HUES6 (cell line): ENCODE results near the gene TRIM54.
"Not testable (repeated sequence)": the region's sequence is repeated elsewhere in the genome, so short reads cannot be mapped to it uniquely, and the experiment has no call there.

Source experiments
- H3K27ac ChIP-seq: 2 replicates; pipeline ENCODE4 v1.7.0; 2013; ENCODE audit warnings: low read depth, mild to moderate bottlenecking, low read length, inconsistent platforms
- H3K27me3 ChIP-seq: 2 replicates; pipeline ENCODE4 v1.6.1; 2013; ENCODE audit warnings: low read length; ENCODE audit not compliant: control insufficient read depth, insufficient read depth
- H3K36me3 ChIP-seq: 2 replicates; pipeline ENCODE4 v1.6.1; 2013; ENCODE audit warnings: low read length; ENCODE audit not compliant: control insufficient read depth, insufficient read depth
- H3K4me1 ChIP-seq: 2 replicates; pipeline ENCODE4 v1.6.1; 2013; ENCODE audit warnings: low read length; ENCODE audit not compliant: control insufficient read depth, insufficient read depth
- H3K4me3 ChIP-seq: 2 replicates; pipeline ENCODE4 v1.5.1; 2013; ENCODE audit warnings: low read depth, low read length
- H3K9ac ChIP-seq: one replicate; pipeline ENCODE4 v1.6.1; 2013; ENCODE audit warnings: mild to moderate bottlenecking, low read length
- H3K9me3 ChIP-seq: 2 replicates; pipeline ENCODE4 v1.6.1; 2013; ENCODE audit warnings: low read depth, low read length; ENCODE audit not compliant: control insufficient read depth, insufficient read depth

The TRIM54 gene

GRCh38 chr2:27270670-27271069 is 11.6 kb upstream of the TRIM54 start:
- peaks cover 13% of the 10 kb centered on the region for H3K4me1 ChIP-seq
- no peaks in the 10 kb centered on the region for H3K9me3 ChIP-seq
- H3K27ac ChIP-seq = no peak overlapping the region
- no peaks in the 10 kb centered on the region for H3K36me3 ChIP-seq
- no peak overlapping the region for H3K4me3 ChIP-seq
- H3K9ac ChIP-seq = no peak overlapping the region
- H3K27me3 ChIP-seq = peaks cover 18% of the 10 kb centered on the region

- H3K9me3 ChIP-seq = no peaks in the 10 kb centered on the region
- no peak overlapping the region for H3K9ac ChIP-seq
- H3K27me3 ChIP-seq = peaks cover 6% of the 10 kb centered on the region
- no peak overlapping the region for H3K4me3 ChIP-seq
- peaks cover 13% of the 10 kb centered on the region for H3K4me1 ChIP-seq
- no peak overlapping the region for H3K27ac ChIP-seq
- no peaks in the 10 kb centered on the region for H3K36me3 ChIP-seq
Measured at GRCh38 chr2:27271631-27272340, 10.4 kb upstream of the TRIM54 start.

- not testable (repeated sequence) for H3K27me3 ChIP-seq, H3K9ac ChIP-seq, H3K9me3 ChIP-seq, H3K27ac ChIP-seq, H3K36me3 ChIP-seq, H3K4me3 ChIP-seq
- peaks cover 13% of the 10 kb centered on the region for H3K4me1 ChIP-seq
Measured at GRCh38 chr2:27272537-27273522, 9.4 kb upstream of the TRIM54 start.

GRCh38 chr2:27275211-27276150 is 6.7 kb upstream of the TRIM54 start, which contains the start of gene DNAJC5G:
DNAJC5G (plus strand) TSS chr2:27275433; CDS start chr2:27276729, 1,296 bp downstream.
- Histone ChIP-seq H3K9ac (no peak within 1 kb of the TSS), H3K9me3 (no peaks in the 10 kb centered on the region), H3K27ac (no peak within 1 kb of the TSS), H3K4me3 (no peak within 1 kb of the TSS), H3K36me3 (no peaks in the 10 kb centered on the region), H3K27me3 (no peaks in the 10 kb centered on the region), H3K4me1 (peaks cover 13% of the 10 kb centered on the region)

- no peak overlapping the region for H3K27ac ChIP-seq
Measured at GRCh38 chr2:27278010-27278409, 4.2 kb upstream of the TRIM54 start.

GRCh38 chr2:27280826-27281225 is 1.4 kb upstream of the TRIM54 start:
- H3K9ac ChIP-seq = no peak overlapping the region
- peaks cover 21% of the 10 kb centered on the region for H3K4me1 ChIP-seq
- H3K27ac ChIP-seq = no peak overlapping the region
- H3K27me3 ChIP-seq = peaks cover 4% of the 10 kb centered on the region; the same call in 1 of the 2 replicates
- no peaks in the 10 kb centered on the region for H3K9me3 ChIP-seq
- no peaks in the 10 kb centered on the region for H3K36me3 ChIP-seq
- H3K4me3 ChIP-seq = no peak overlapping the region

More at GRCh38 chr2:27278010-27278409, 4.2 kb upstream of the TRIM54 start:
- Histone ChIP-seq H3K9me3 (no peaks in the 10 kb centered on the region), H3K9ac (no peak overlapping the region), H3K4me3 (no peak overlapping the region), H3K4me1 (peaks cover 23% of the 10 kb centered on the region), H3K27me3 (peaks cover 4% of the 10 kb centered on the region; the same call in 1 of the 2 replicates), H3K36me3 (no peaks in the 10 kb centered on the region)

- Histone ChIP-seq H3K27me3 (peaks cover 4% of the 10 kb centered on the region; the same call in 1 of the 2 replicates), H3K9me3 (no peaks in the 10 kb centered on the region), H3K4me1 (peaks cover 21% of the 10 kb centered on the region), H3K4me3 (peak overlapping the region; percentile 49; the same call in 1 of the 2 replicates), H3K9ac (no peak overlapping the region), H3K27ac (no peak overlapping the region), H3K36me3 (no peaks in the 10 kb centered on the region)
Measured at GRCh38 chr2:27281442-27281841, 787 bp upstream of the TRIM54 start.

- 0 out of 2 replicates have a peak overlapping the region, but pooled peaks have one; percentile 39 for H3K27ac ChIP-seq
Measured at GRCh38 chr2:27282892-27283291, 663 bp downstream of the TRIM54 start.

GRCh38 chr2:27284996-27285395 is 2.8 kb downstream of the TRIM54 start:
- H3K27me3 ChIP-seq = peaks cover 4% of the 10 kb centered on the region; the same call in 1 of the 2 replicates
- peaks cover 28% of the 10 kb centered on the region for H3K4me1 ChIP-seq
- no peak overlapping the region for H3K9ac ChIP-seq
- H3K36me3 ChIP-seq = no peaks in the 10 kb centered on the region
- no peak overlapping the region for H3K27ac ChIP-seq
- no peak overlapping the region for H3K4me3 ChIP-seq
- no peaks in the 10 kb centered on the region for H3K9me3 ChIP-seq

More at GRCh38 chr2:27282892-27283291, 663 bp downstream of the TRIM54 start:
- H3K27me3 ChIP-seq = peaks cover 4% of the 10 kb centered on the region; the same call in 1 of the 2 replicates
- no peaks in the 10 kb centered on the region for H3K36me3 ChIP-seq
- peaks cover 28% of the 10 kb centered on the region for H3K4me1 ChIP-seq
- no peaks in the 10 kb centered on the region for H3K9me3 ChIP-seq
- peak overlapping the region; percentile 67 for H3K9ac ChIP-seq
- peak overlapping the region; percentile 49 for H3K4me3 ChIP-seq

GRCh38 chr2:27285481-27285880 is 3.3 kb downstream of the TRIM54 start:
- Histone ChIP-seq H3K4me1 (peaks cover 28% of the 10 kb centered on the region), H3K36me3 (no peaks in the 10 kb centered on the region), H3K9me3 (no peaks in the 10 kb centered on the region), H3K27me3 (peaks cover 4% of the 10 kb centered on the region; the same call in 1 of the 2 replicates), H3K9ac (no peak overlapping the region), H3K27ac (no peak overlapping the region), H3K4me3 (no peak overlapping the region)
